HL-60 (cell line): ENCODE data around the gene PLLP.

Source experiments
- DNase-seq, 2 experiments: peaks; one replicate each; pipeline ENCODE4 v3.0.0-alpha.2; 2010 to 2020; ENCODE audit warnings: low read depth in 1 of 2, low spot score in 1 of 2
- H3K27ac ChIP-seq: fragments of 250-450 bp; sonication (Bioruptor Pico); replicated peaks from 2 replicates; pipeline ENCODE4 v1.5.1; 2020; ENCODE audit warnings: mild to moderate bottlenecking, moderate library complexity
- H3K27me3 ChIP-seq: fragments of 250-450 bp; sonication (Bioruptor Pico); 2 replicates; pipeline ENCODE4 v1.5.1; 2021; ENCODE audit warnings: mild to moderate bottlenecking, moderate library complexity; ENCODE audit not compliant: insufficient read depth, poor library complexity, severe bottlenecking
- H3K4me3 ChIP-seq: replicated peaks from 2 replicates; pipeline ENCODE4 v1.5.1; 2011; ENCODE audit warnings: mild to moderate bottlenecking, control low read depth, low read length; ENCODE audit not compliant: insufficient read depth
- CTCF ChIP-seq: IDR thresholded peaks from one replicate; pipeline ENCODE4 v1.5.1; 2011; ENCODE audit warnings: low read length, control low read depth, inconsistent platforms; ENCODE audit not compliant: insufficient read depth
- GABPA ChIP-seq: IDR thresholded peaks from 2 replicates; pipeline ENCODE4 v1.6.1; 2012; ENCODE audit warnings: low read depth
- POLR2AphosphoS5 ChIP-seq: IDR thresholded peaks from 2 replicates; pipeline ENCODE4 v1.6.1; 2012; ENCODE audit warnings: low read depth
- REST ChIP-seq: IDR thresholded peaks from 2 replicates; pipeline ENCODE4 v1.6.1; 2012; ENCODE audit warnings: low read depth; ENCODE audit not compliant: insufficient replicate concordance
- SPI1 ChIP-seq: IDR thresholded peaks from 2 replicates; pipeline ENCODE4 v1.6.1; 2012; ENCODE audit warnings: low read depth, mild to moderate bottlenecking, borderline replicate concordance

The PLLP gene

GRCh38 chr16:57304169-57305061 lies 19.9 kb upstream of the PLLP start:
- Histone ChIP-seq H3K27ac (no peak overlapping the region), H3K27me3 (no peaks in the 10 kb centered on the region), H3K4me3 (no peak overlapping the region)
- TF ChIP-seq CTCF (no peak), POLR2AphosphoS5 (no peak), SPI1 (no peak)
- DNase-seq = no peak

GRCh38 chr16:57303910-57304168 lies 19.4 kb upstream of the PLLP start:
- Histone ChIP-seq H3K27me3 (no peaks in the 10 kb centered on the region), H3K27ac (no peak overlapping the region), H3K4me3 (no peak overlapping the region)
- DNase-seq = no peak
- TF ChIP-seq CTCF (no peak), POLR2AphosphoS5 (no peak), REST (no peak), GABPA (no peak), SPI1 (no peak)

GRCh38 chr16:57303021-57303909 lies 18.8 kb upstream of the PLLP start:
- Histone ChIP-seq H3K4me3 (no peak overlapping the region), H3K27ac (no peak overlapping the region), H3K27me3 (no peaks in the 10 kb centered on the region)
- no peak for DNase-seq
- TF ChIP-seq CTCF = no peak

- Histone ChIP-seq H3K27me3 (no peaks in the 10 kb centered on the region), H3K4me3 (peak overlapping the region; percentile 29; the same call in 1 of the 2 replicates), H3K27ac (no peak overlapping the region)
- no peak for DNase-seq
- TF ChIP-seq POLR2AphosphoS5 = no peak
- TF ChIP-seq REST = no peak
These were observed 16.8 kb upstream of the PLLP start for GRCh38 chr16:57301126-57301817.
